ENCODE data around the gene VPS37B. TPM values are rescaled to one million over a fixed set of nuclear protein-coding genes. Genes with fewer than 3 reads are reported as not detected.

The VPS37B gene
- total RNA-seq, 1 experiment from 2014 or later: 18.1 TPM

- H3K4me3 Mint-ChIP-seq: no peak overlapping the region
- H3K27ac Mint-ChIP-seq: no peak overlapping the region
- no peaks in the 10 kb centered on the region for H3K9me3 Mint-ChIP-seq
- H3K4me1 Mint-ChIP-seq: peaks cover 4% of the 10 kb centered on the region; the same call in 1 of the 2 replicates
- DNase-seq (ENCODE audit: low spot score) (no peak), ATAC-seq (no peak)
- no peak for TF ChIP-seq JUN (CRISPR knock-in tag; IDR thresholded peaks at IDR 0.05)
- H3K36me3 Mint-ChIP-seq: no peaks in the 10 kb centered on the region
- CTCF ChIA-PET: interaction anchor here (0.6 to 1.9 kb wide), 6 partner anchors 12 to 625 kb away, joined by 3 to 8 read pairs (median 4); no protein-coding TSS in a partner anchor
- POLR2A ChIA-PET: no interaction called here
- no peaks in the 10 kb centered on the region for H3K27me3 Mint-ChIP-seq (ENCODE audit: low read depth)
Observed at GRCh38 chr12:122855071-122855829, 40.7 kb downstream of the VPS37B start.

- no peaks in the 10 kb centered on the region for H3K27me3 Mint-ChIP-seq (ENCODE audit: low read depth)
Observed at GRCh38 chr12:122854554-122854953, 41.4 kb downstream of the VPS37B start.

More at GRCh38 chr12:122854554-122854953, 41.4 kb downstream of the VPS37B start:
- H3K27ac Mint-ChIP-seq: no peak overlapping the region
- H3K36me3 Mint-ChIP-seq: no peaks in the 10 kb centered on the region
- ChIA-PET CTCF (interaction anchor here (1.0 to 1.9 kb wide), 3 partner anchors 14 to 137 kb away, joined by 3 to 6 read pairs (median 3); no protein-coding TSS in a partner anchor), POLR2A (no interaction called here)
- TF ChIP-seq NFATC4 (CRISPR knock-in tag; IDR thresholded peaks at IDR 0.05) (no peak), E2F1 (CRISPR knock-in tag; IDR thresholded peaks at IDR 0.05) (no peak), TEAD4 (CRISPR knock-in tag; IDR thresholded peaks at IDR 0.05) (no peak), ELF4 (CRISPR knock-in tag; IDR thresholded peaks at IDR 0.05; ENCODE audit: low read depth) (no peak), AR (CRISPR knock-in tag; IDR thresholded peaks at IDR 0.05) (no peak), ATF6 (CRISPR knock-in tag; IDR thresholded peaks at IDR 0.05) (no peak), TP53 (CRISPR knock-in tag; IDR thresholded peaks at IDR 0.05) (no peak), GTF2I (CRISPR knock-in tag; conservative IDR thresholded peaks at IDR 0.05) (no peak), ZNF396 (CRISPR knock-in tag; IDR thresholded peaks at IDR 0.05; ENCODE audit: borderline replicate concordance) (no peak), USF2 (CRISPR knock-in tag; IDR thresholded peaks at IDR 0.05) (no peak), SMAD3 (CRISPR knock-in tag; IDR thresholded peaks at IDR 0.05; ENCODE audit: borderline replicate concordance) (no peak)
- H3K9me3 Mint-ChIP-seq: no peaks in the 10 kb centered on the region
- no peak for DNase-seq (ENCODE audit: low spot score)
- no peak for ATAC-seq
- H3K4me1 Mint-ChIP-seq: peaks cover 4% of the 10 kb centered on the region; the same call in 1 of the 2 replicates
- H3K4me3 Mint-ChIP-seq: no peak overlapping the region
